CD4-positive, alpha-beta T cell treated with Interleukin-21 for 1 hour (primary cell): ENCODE results near the gene PTGR1.
"Not testable (repeated sequence)": the region's sequence is repeated elsewhere in the genome, so short reads cannot be mapped to it uniquely, and the experiment has no call there.

Experiments used
- DNase-seq: peaks from one replicate; pipeline ENCODE4 v3.0.0-alpha.2; 2020

PTGR1 gene

GRCh38 chr9:111610845-111611244, 11.4 kb upstream of the PTGR1 start:
- DNase-seq, result no peak

- no peak for DNase-seq
These were observed 10.7 kb upstream of the PTGR1 start for GRCh38 chr9:111610149-111610548.

GRCh38 chr9:111605041-111605559, 5.7 kb upstream of the PTGR1 start:
- DNase-seq, result no peak

- no peak for DNase-seq
These were observed 4.7 kb upstream of the PTGR1 start for GRCh38 chr9:111604054-111604615.

GRCh38 chr9:111603041-111603440, 3.6 kb upstream of the PTGR1 start:
- DNase-seq, result no peak

- DNase-seq, result no peak
These were observed 2.0 kb upstream of the PTGR1 start for GRCh38 chr9:111601237-111602018.

GRCh38 chr9:111599955-111600343, 502 bp upstream of the PTGR1 start:
- no peak for DNase-seq

GRCh38 chr9:111598733-111599091, 735 bp downstream of the PTGR1 start:
- DNase-seq, result no peak

GRCh38 chr9:111597852-111598732, 1.4 kb downstream of the PTGR1 start:
- peak; percentile 73 for DNase-seq

GRCh38 chr9:111588846-111589245, 10.6 kb downstream of the PTGR1 start:
- no peak for DNase-seq

- no peak for DNase-seq
These were observed 13.1 kb downstream of the PTGR1 start for GRCh38 chr9:111586378-111586777.

GRCh38 chr9:111582888-111583287, 16.6 kb downstream of the PTGR1 start:
- no peak for DNase-seq

GRCh38 chr9:111572950-111573604, 26.4 kb downstream of the PTGR1 start:
- DNase-seq, result no peak

GRCh38 chr9:111568127-111568526, 31.3 kb downstream of the PTGR1 start:
- not testable (repeated sequence) for DNase-seq

GRCh38 chr9:111566234-111566633, 33.2 kb downstream of the PTGR1 start:
- DNase-seq, result no peak

GRCh38 chr9:111561165-111561719, 38.2 kb downstream of the PTGR1 start:
- DNase-seq, result no peak

GRCh38 chr9:111559000-111559610, 40.3 kb downstream of the PTGR1 start:
- no peak for DNase-seq

- DNase-seq, result not testable (repeated sequence)
These were observed 44.0 kb downstream of the PTGR1 start for GRCh38 chr9:111555425-111555824.

- DNase-seq, result no peak
These were observed 50.8 kb downstream of the PTGR1 start for GRCh38 chr9:111548623-111549022.

- no peak for DNase-seq
These were observed 56.8 kb downstream of the PTGR1 start for GRCh38 chr9:111542497-111543254.

- DNase-seq, result no peak
These were observed 66.2 kb downstream of the PTGR1 start for GRCh38 chr9:111533099-111533790.
